Left cardiac atrium (tissue), 4 donors: Measurements from ENCODE around the gene IRF2. TPM values are rescaled to one million over a fixed set of nuclear protein-coding genes. Genes with fewer than 3 reads are reported as not detected.

Source experiments
- ATAC-seq, 2 donors: fragments of 200-7000 bp; cut with Tn5 transposase; one replicate each; pipeline ENCODE4 v1.9.1; 2020; ENCODE audit warnings: mild to moderate bottlenecking in 2 of 2, moderate library complexity in 2 of 2
- DNase-seq: peaks from one replicate; pipeline ENCODE4 v3.0.0-alpha.2; 2020
- intact Hi-C, 2 donors: fragments of 100-400 bp; cut with DNase I; formaldehyde crosslinking; loops; one replicate each; pipeline versions ENCODE4 v1.14.1 to v1.15.1; 2022 to 2023
- total RNA-seq, 2 donors: library from RNA; stranded (reverse); fragmentation: NEBNext Ultra II Directional; extraction: Animal tissue kit (Norgen Biotek cat#: 25700); gene quantifications; one replicate each; pipeline ENCODE4 v1.2.1, GENCODE V29; 2021
- donor health status: DM: no; HTN: yes; CAD: no.
- donor health status: DM: no; HTN: yes; CAD: no; lungs with severe emphysema.
- donor health status: DM: yes; HTN: yes; CAD: no.
- donor health status: Dilated cardiomyopathy.

Gene IRF2
- total RNA-seq, 2 donors from 2014 or later, result 27.1 to 30.0 TPM

GRCh38 chr4:184439856-184440594, 34.3 kb downstream of the IRF2 start:
- ATAC-seq (peak; percentile 60), DNase-seq (no peak)
- intact Hi-C loops, result no loop called here

GRCh38 chr4:184439386-184439785, 35.0 kb downstream of the IRF2 start:
- intact Hi-C loops, result no loop called here
- no peak for ATAC-seq
- DNase-seq, result no peak

- DNase-seq (no peak), ATAC-seq (no peak)
- intact Hi-C loops, result no loop called here
These were observed 36.0 kb downstream of the IRF2 start for GRCh38 chr4:184438375-184438774.

GRCh38 chr4:184437565-184438265, 36.6 kb downstream of the IRF2 start:
- DNase-seq, result no peak
- ATAC-seq, result no peak
- intact Hi-C loops, result no loop called here

GRCh38 chr4:184434501-184435066, 39.8 kb downstream of the IRF2 start:
- ATAC-seq, result no peak
- intact Hi-C loops, result no loop called here
- no peak for DNase-seq

GRCh38 chr4:184434021-184434420, 40.3 kb downstream of the IRF2 start:
- intact Hi-C loops, result no loop called here
- DNase-seq (no peak), ATAC-seq (no peak)

- intact Hi-C loops, result no loop called here
- DNase-seq (no peak), ATAC-seq (no peak)
These were observed 41.0 kb downstream of the IRF2 start for GRCh38 chr4:184433258-184433892.

GRCh38 chr4:184432127-184432922, 42.0 kb downstream of the IRF2 start:
- DNase-seq (no peak), ATAC-seq (peak in 1 of 2 donors; percentile 39)
- intact Hi-C loops, result no loop called here

- intact Hi-C loops, result no loop called here
- DNase-seq, result no peak
- ATAC-seq, result no peak
These were observed 44.2 kb downstream of the IRF2 start for GRCh38 chr4:184430163-184430562.

GRCh38 chr4:184428787-184429186, 45.6 kb downstream of the IRF2 start:
- intact Hi-C loops, result no loop called here
- no peak for ATAC-seq

GRCh38 chr4:184427687-184428086, 46.7 kb downstream of the IRF2 start:
- intact Hi-C loops, result no loop called here
- no peak for DNase-seq
- peak in 1 of 2 donors; percentile 44 for ATAC-seq

More at GRCh38 chr4:184428787-184429186, 45.6 kb downstream of the IRF2 start:
- DNase-seq, result no peak

- no peak for DNase-seq
- no peak for ATAC-seq
- intact Hi-C loops, result no loop called here
These were observed 47.3 kb downstream of the IRF2 start for GRCh38 chr4:184427093-184427492.

- intact Hi-C loops, result no loop called here
- DNase-seq (peak; percentile 42), ATAC-seq (peak; percentile 38 to 69)
These were observed 49.2 kb downstream of the IRF2 start for GRCh38 chr4:184424993-184425758.

- DNase-seq (no peak), ATAC-seq (no peak)
- intact Hi-C loops, result no loop called here
These were observed 50.1 kb downstream of the IRF2 start for GRCh38 chr4:184424279-184424678.

GRCh38 chr4:184423003-184423686, 51.2 kb downstream of the IRF2 start:
- intact Hi-C loops, result no loop called here
- no peak for ATAC-seq

GRCh38 chr4:184422378-184422777, 52.0 kb downstream of the IRF2 start:
- intact Hi-C loops, result no loop called here
- no peak for DNase-seq
- no peak for ATAC-seq

More at GRCh38 chr4:184423003-184423686, 51.2 kb downstream of the IRF2 start:
- DNase-seq, result no peak

- intact Hi-C loops, result no loop called here
- DNase-seq (no peak), ATAC-seq (no peak)
These were observed 52.7 kb downstream of the IRF2 start for GRCh38 chr4:184421533-184422155.
